ENCODE measurements around the gene SPEG. TPM values are rescaled to one million over a fixed set of nuclear protein-coding genes. Genes with fewer than 3 reads are reported as not detected.
A peak's percentile ranks its signal among the peaks of the same experiment; 100 is the strongest.

SPEG gene
- total RNA-seq, 4 donors from 2014 or later: 12.4 to 28.9 (median 17.7) TPM

DNA sequence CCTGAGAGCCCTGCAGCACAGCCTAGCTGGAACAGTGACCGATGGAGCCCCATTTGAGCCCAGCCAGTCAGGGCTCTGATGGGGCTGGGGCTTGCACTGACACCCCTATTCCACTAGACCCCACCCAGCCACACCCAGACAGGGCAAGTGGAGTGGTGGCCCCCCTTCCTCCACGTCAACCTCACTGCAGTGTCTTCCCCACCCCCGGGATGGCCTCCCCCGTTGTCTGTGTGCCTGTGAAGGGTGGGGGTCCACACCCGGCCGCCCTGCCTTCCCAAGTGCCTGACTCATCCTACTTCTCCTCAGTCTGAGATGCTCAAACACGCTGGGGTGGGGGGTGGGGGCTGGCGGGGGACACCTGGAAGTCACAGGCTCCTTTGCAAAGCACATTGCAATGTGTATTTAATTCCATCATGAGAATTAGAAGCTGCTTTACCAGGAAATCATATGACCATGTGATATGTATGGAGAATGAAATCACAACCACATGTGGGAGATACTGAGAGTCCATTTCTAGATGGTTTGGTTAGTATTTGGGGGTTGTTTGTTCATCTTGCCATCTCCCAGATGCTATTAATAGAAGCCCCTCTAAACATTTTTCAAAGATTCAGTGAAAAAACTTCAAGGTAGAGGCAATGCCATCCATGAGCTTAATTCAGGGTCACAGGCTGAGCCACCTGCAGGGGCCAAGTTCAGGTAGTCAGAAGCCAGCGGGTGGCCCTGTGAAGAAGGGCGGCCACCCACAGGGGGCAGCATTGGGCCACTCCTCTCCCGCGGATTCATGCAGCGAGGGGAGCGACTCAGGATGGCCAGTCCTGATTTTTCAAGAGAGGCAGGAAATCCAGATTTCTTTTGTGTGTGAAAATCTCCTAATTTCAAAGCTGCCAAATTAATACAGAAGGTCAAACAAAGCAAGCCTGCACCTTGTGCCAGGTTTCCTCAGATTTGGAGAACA, 41.3 kb downstream of the SPEG start:
- TF ChIP-seq CTCF (IDR thresholded peaks at IDR 0.05): peak in 2 of 3 donors; percentile 62 to 63
- ATAC-seq (ENCODE audit: low FRiP score) (peak; percentile 34), DNase-seq (ENCODE audit: low spot score) (peak; percentile 60)

DNA sequence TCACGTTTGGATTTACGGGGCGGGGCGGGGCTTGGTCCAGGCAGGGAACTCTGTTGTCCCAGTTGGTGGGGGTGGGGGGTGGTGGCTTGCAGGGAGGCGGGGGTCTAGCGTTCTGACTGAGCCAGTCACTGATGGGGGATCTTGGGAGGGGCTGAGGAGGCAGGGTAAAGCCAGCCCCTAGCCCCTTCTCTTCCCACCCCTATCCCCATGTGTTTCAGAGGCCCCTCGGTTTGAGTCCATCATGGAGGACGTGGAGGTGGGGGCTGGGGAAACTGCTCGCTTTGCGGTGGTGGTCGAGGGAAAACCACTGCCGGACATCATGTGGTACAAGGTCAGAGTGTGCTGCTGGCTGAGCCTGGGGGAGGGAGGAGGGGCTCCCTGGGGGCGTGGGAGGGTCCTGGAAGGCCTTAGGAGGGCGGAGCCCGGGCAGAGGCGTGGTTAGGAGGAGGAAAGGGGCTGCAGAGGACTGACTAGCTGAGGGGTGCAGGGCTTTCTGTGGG, 42.1 kb downstream of the SPEG start:
- no peak for ATAC-seq (ENCODE audit: low FRiP score)
- no peak for TF ChIP-seq CTCF (IDR thresholded peaks at IDR 0.05)
- DNase-seq (ENCODE audit: low spot score): no peak

DNA sequence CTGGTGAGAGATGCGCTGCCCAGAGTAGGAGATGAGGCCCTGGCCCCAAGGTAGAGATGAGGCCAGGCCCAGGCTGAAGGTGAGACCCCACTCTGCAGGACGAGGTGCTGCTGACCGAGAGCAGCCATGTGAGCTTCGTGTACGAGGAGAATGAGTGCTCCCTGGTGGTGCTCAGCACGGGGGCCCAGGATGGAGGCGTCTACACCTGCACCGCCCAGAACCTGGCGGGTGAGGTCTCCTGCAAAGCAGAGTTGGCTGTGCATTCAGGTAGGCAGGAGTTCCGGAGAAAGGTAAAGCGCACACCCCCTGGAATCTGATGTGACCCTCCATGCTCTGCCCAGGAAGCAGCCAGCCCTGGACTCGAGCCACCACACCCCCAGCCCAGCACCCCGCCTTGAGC, 42.5 kb downstream of the SPEG start:
- DNase-seq (ENCODE audit: low spot score) (no peak), ATAC-seq (ENCODE audit: low FRiP score) (no peak)

DNA sequence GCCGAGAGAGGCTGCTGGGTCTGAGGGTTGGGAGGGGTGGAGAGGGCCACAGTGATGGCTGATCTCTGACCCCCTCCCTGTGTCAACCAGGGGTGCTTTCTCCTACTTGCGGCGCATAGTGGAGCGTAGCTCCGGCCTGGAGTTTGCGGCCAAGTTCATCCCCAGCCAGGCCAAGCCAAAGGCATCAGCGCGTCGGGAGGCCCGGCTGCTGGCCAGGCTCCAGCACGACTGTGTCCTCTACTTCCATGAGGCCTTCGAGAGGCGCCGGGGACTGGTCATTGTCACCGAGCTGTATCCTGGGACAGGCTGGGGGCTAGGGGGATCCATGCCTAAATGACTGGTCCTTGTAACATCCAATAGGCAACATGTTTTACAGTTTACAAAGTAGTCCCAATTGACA, 43.2 kb downstream of the SPEG start:
- TF ChIP-seq CTCF (IDR thresholded peaks at IDR 0.05): no peak
- DNase-seq (ENCODE audit: low spot score): no peak
- ATAC-seq (ENCODE audit: low FRiP score): no peak

More for the DNA sequence above, 42.5 kb downstream of the SPEG start:
- TF ChIP-seq CTCF (IDR thresholded peaks at IDR 0.05): no peak

- ATAC-seq (ENCODE audit: low FRiP score): no peak
- TF ChIP-seq CTCF (IDR thresholded peaks at IDR 0.05): no peak
Measured at GRCh38 chr2:219478916-219479315, 44.3 kb downstream of the SPEG start.

DNA sequence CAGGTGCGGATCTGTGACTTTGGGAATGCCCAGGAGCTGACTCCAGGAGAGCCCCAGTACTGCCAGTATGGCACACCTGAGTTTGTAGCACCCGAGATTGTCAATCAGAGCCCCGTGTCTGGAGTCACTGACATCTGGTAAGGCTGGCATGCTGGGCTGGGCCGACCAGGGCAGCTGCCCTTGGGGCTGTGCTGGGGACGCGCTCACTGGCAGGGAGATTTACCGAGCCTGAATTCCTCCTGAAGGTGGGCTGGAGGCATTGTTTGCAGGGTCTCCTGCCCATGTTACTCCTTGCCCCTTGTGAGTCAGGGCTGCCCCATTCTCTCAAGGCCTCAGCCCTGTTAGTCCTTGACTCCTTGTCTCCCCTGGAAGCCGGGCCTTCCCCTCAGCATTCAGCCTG, 45.4 kb downstream of the SPEG start:
- ATAC-seq (ENCODE audit: low FRiP score) (no peak), DNase-seq (ENCODE audit: low spot score) (no peak)
- TF ChIP-seq CTCF (IDR thresholded peaks at IDR 0.05): no peak

More at GRCh38 chr2:219478916-219479315, 44.3 kb downstream of the SPEG start:
- no peak for DNase-seq (ENCODE audit: low spot score)
